ENCODE data around the gene MOCOS. TPM values are rescaled to one million over a fixed set of nuclear protein-coding genes. Genes with fewer than 3 reads are reported as not detected.

MOCOS gene
- total RNA-seq, 1 experiment from 2014 or later, result 4.2 TPM

DNA sequence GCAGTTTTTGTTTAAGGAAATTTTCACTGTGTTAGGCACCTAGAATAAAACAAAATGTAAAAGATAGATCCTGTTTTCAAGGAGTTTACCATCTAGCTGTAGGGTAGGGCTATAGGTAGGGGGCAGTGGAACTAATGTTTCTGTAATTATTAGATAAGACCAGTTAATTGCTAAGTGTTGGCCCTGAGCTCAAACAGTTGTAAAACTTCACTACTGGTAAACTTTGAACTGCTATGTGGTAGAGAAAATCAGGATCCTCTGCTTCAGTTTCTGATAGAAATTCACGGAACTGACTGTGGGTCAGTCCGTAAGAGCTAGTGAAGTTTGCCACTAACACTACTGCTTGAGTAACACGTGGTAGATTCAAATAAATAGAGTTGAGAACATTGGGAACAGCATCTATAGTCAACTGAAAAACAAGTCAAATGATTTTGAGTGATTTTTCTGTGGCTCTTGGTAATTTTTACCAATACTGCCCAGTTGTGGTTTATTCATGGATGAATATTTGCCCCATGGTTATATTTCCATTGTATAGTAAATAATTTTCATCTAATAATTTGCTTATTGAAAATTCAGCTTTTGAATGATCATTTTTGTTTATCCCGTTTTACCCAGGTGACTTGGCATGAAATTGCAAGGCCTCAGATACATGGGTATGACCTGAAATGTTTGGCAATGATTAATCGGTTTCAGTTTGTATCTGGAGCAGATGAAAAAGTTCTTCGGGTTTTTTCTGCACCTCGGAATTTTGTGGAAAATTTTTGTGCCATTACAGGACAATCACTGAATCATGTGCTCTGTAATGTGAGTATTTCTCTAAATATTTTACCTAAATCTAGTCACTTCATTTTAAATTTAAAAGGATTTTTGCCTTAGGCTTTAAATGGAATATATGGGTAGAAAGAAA lies 31.2 kb upstream of the MOCOS start (continued):
- TF ChIP-seq, protein P1, sequence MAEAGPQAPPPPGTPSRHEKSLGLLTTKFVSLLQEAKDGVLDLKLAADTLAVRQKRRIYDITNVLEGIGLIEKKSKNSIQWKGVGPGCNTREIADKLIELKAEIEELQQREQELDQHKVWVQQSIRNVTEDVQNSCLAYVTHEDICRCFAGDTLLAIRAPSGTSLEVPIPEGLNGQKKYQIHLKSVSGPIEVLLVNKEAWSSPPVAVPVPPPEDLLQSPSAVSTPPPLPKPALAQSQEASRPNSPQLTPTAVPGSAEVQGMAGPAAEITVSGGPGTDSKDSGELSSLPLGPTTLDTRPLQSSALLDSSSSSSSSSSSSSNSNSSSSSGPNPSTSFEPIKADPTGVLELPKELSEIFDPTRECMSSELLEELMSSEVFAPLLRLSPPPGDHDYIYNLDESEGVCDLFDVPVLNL (CRISPR knock-in tag; IDR thresholded peaks at IDR 0.05; ENCODE audit: borderline replicate concordance, low read depth), result no peak
- TF ChIP-seq, protein P2, sequence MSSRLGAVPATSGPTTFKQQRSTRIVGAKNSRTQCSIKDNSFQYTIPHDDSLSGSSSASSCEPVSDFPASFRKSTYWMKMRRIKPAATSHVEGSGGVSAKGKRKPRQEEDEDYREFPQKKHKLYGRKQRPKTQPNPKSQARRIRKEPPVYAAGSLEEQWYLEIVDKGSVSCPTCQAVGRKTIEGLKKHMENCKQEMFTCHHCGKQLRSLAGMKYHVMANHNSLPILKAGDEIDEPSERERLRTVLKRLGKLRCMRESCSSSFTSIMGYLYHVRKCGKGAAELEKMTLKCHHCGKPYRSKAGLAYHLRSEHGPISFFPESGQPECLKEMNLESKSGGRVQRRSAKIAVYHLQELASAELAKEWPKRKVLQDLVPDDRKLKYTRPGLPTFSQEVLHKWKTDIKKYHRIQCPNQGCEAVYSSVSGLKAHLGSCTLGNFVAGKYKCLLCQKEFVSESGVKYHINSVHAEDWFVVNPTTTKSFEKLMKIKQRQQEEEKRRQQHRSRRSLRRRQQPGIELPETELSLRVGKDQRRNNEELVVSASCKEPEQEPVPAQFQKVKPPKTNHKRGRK (CRISPR knock-in tag; IDR thresholded peaks at IDR 0.05; ENCODE audit: borderline replicate concordance), result no peak
- TF ChIP-seq JAZF1 (CRISPR knock-in tag; IDR thresholded peaks at IDR 0.05), result no peak
- TF ChIP-seq, protein P3, sequence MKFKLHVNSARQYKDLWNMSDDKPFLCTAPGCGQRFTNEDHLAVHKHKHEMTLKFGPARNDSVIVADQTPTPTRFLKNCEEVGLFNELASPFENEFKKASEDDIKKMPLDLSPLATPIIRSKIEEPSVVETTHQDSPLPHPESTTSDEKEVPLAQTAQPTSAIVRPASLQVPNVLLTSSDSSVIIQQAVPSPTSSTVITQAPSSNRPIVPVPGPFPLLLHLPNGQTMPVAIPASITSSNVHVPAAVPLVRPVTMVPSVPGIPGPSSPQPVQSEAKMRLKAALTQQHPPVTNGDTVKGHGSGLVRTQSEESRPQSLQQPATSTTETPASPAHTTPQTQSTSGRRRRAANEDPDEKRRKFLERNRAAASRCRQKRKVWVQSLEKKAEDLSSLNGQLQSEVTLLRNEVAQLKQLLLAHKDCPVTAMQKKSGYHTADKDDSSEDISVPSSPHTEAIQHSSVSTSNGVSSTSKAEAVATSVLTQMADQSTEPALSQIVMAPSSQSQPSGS (CRISPR knock-in tag; IDR thresholded peaks at IDR 0.05; ENCODE audit: borderline replicate concordance, low read depth), result no peak

DNA sequence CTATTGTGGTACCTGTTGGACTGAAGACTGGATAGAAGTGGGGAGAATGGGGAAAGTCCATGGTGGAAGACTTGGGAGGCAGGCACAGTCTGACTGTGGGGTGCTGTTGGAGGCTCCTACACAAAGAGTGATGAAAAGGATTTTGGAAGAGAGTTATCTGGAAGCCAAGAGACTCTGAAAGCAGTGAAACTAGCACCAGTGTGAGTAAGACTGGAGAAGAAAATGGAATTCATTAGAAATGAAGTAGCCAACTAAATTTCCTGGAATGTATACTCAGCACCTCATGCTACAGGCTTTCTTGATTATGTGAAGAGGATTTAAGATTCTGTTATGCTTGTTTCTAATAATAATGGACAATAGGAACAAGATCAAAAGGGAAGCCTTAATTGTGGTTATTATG lies 29.9 kb upstream of the MOCOS start:
- H3K9me3 Mint-ChIP-seq, result no peaks in the 10 kb centered on the region
- TF ChIP-seq JUN (CRISPR knock-in tag; IDR thresholded peaks at IDR 0.05), result no peak
- TF ChIP-seq, protein P4, sequence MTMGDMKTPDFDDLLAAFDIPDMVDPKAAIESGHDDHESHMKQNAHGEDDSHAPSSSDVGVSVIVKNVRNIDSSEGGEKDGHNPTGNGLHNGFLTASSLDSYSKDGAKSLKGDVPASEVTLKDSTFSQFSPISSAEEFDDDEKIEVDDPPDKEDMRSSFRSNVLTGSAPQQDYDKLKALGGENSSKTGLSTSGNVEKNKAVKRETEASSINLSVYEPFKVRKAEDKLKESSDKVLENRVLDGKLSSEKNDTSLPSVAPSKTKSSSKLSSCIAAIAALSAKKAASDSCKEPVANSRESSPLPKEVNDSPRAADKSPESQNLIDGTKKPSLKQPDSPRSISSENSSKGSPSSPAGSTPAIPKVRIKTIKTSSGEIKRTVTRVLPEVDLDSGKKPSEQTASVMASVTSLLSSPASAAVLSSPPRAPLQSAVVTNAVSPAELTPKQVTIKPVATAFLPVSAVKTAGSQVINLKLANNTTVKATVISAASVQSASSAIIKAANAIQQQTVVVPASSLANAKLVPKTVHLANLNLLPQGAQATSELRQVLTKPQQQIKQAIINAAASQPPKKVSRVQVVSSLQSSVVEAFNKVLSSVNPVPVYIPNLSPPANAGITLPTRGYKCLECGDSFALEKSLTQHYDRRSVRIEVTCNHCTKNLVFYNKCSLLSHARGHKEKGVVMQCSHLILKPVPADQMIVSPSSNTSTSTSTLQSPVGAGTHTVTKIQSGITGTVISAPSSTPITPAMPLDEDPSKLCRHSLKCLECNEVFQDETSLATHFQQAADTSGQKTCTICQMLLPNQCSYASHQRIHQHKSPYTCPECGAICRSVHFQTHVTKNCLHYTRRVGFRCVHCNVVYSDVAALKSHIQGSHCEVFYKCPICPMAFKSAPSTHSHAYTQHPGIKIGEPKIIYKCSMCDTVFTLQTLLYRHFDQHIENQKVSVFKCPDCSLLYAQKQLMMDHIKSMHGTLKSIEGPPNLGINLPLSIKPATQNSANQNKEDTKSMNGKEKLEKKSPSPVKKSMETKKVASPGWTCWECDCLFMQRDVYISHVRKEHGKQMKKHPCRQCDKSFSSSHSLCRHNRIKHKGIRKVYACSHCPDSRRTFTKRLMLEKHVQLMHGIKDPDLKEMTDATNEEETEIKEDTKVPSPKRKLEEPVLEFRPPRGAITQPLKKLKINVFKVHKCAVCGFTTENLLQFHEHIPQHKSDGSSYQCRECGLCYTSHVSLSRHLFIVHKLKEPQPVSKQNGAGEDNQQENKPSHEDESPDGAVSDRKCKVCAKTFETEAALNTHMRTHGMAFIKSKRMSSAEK (CRISPR knock-in tag; IDR thresholded peaks at IDR 0.05; ENCODE audit: borderline replicate concordance), result no peak
- TF ChIP-seq, protein P5, sequence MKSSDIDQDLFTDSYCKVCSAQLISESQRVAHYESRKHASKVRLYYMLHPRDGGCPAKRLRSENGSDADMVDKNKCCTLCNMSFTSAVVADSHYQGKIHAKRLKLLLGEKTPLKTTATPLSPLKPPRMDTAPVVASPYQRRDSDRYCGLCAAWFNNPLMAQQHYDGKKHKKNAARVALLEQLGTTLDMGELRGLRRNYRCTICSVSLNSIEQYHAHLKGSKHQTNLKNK (CRISPR knock-in tag; IDR thresholded peaks at IDR 0.05), result no peak
- TF ChIP-seq NFYB (CRISPR knock-in tag; conservative IDR thresholded peaks at IDR 0.05; ENCODE audit: low read depth), result no peak
- TF ChIP-seq CBFB (CRISPR knock-in tag; IDR thresholded peaks at IDR 0.05; ENCODE audit: low read depth), result no peak
- TF ChIP-seq ZNF671 (CRISPR knock-in tag; IDR thresholded peaks at IDR 0.05), result no peak
- TF ChIP-seq ZNF423 (CRISPR knock-in tag; IDR thresholded peaks at IDR 0.05), result no peak
- TF ChIP-seq RORB (CRISPR knock-in tag; IDR thresholded peaks at IDR 0.05), result no peak
- TF ChIP-seq NR2C2 (CRISPR knock-in tag; IDR thresholded peaks at IDR 0.05), result no peak
- TF ChIP-seq SOX15 (CRISPR knock-in tag; IDR thresholded peaks at IDR 0.05), result no peak
- TF ChIP-seq ZBTB21 (CRISPR knock-in tag; IDR thresholded peaks at IDR 0.05; ENCODE audit: borderline replicate concordance), result no peak
- no peak for TF ChIP-seq ZNF416 (CRISPR knock-in tag; IDR thresholded peaks at IDR 0.05)
- TF ChIP-seq TEAD1 (CRISPR knock-in tag; IDR thresholded peaks at IDR 0.05), result no peak
- TF ChIP-seq, protein P2 (CRISPR knock-in tag; IDR thresholded peaks at IDR 0.05; ENCODE audit: borderline replicate concordance), result no peak
- no peak for TF ChIP-seq NR1H2 (CRISPR knock-in tag; IDR thresholded peaks at IDR 0.05)
- TF ChIP-seq, protein P3 (CRISPR knock-in tag; IDR thresholded peaks at IDR 0.05; ENCODE audit: borderline replicate concordance, low read depth), result no peak
- TF ChIP-seq, protein P6, sequence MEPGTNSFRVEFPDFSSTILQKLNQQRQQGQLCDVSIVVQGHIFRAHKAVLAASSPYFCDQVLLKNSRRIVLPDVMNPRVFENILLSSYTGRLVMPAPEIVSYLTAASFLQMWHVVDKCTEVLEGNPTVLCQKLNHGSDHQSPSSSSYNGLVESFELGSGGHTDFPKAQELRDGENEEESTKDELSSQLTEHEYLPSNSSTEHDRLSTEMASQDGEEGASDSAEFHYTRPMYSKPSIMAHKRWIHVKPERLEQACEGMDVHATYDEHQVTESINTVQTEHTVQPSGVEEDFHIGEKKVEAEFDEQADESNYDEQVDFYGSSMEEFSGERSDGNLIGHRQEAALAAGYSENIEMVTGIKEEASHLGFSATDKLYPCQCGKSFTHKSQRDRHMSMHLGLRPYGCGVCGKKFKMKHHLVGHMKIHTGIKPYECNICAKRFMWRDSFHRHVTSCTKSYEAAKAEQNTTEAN (CRISPR knock-in tag; IDR thresholded peaks at IDR 0.05), result no peak
- no peak for TF ChIP-seq NFE2L1 (CRISPR knock-in tag; IDR thresholded peaks at IDR 0.05)
- no peak for TF ChIP-seq ZNF232 (CRISPR knock-in tag; IDR thresholded peaks at IDR 0.05)
- ATAC-seq (no peak), DNase-seq (ENCODE audit: low spot score) (no peak)
- peaks cover 81% of the 10 kb centered on the region for H3K36me3 Mint-ChIP-seq
- POLR2A ChIA-PET, result no interaction called here
- no peaks in the 10 kb centered on the region for H3K4me1 Mint-ChIP-seq
- no peak overlapping the region for H3K4me3 Mint-ChIP-seq
- no peak overlapping the region for H3K27ac Mint-ChIP-seq
- no peaks in the 10 kb centered on the region for H3K27me3 Mint-ChIP-seq (ENCODE audit: low read depth)
- CTCF ChIA-PET, result interaction anchor here (1.6 kb wide), 1 partner anchor 127 kb away, joined by 4 read pairs; no protein-coding TSS in a partner anchor
